ENCODE results near the gene MORN4. TPM values are rescaled to one million over a fixed set of nuclear protein-coding genes. Genes with fewer than 3 reads are reported as not detected.

Gene MORN4
- total and polyA plus RNA-seq, 9 of the 15 experiments (the other 6 are each of a cell fraction or from before 2014, with no cell fraction given): 8.3 to 23.9 (median 11.7) TPM

- TF ChIP-seq REST (IDR thresholded peaks at IDR 0.05; ENCODE audit: borderline replicate concordance) (no peak), REST (CRISPR knock-in tag; IDR thresholded peaks at IDR 0.05; ENCODE audit: low read depth) (no peak), TFE3 (CRISPR knock-in tag; IDR thresholded peaks at IDR 0.05) (no peak), RAD21 (CRISPR knock-in tag; conservative IDR thresholded peaks at IDR 0.05 in 1 of 2, IDR thresholded peaks at IDR 0.05 in 1 of 2) (no peak), ZC3H8 (IDR thresholded peaks at IDR 0.05) (no peak)
- Histone ChIP-seq H3K27me3 (ENCODE audit: control insufficient read depth in 2 of 2, insufficient read depth in 2 of 2, low read length in 2 of 2) (no peaks in the 10 kb centered on the region), H3K27ac (ENCODE audit: extremely low read depth, low read depth, low read length) (no peak overlapping the region), H3K9ac (ENCODE audit: insufficient read depth in 1 of 2, low read depth in 2 of 2, low read length in 2 of 2) (no peak overlapping the region), H3K4me3 (no peak overlapping the region), H3K9me1 (ENCODE audit: control insufficient read depth, insufficient read depth, low read length) (no peaks in the 10 kb centered on the region), H3K9me3 (replicated peaks; ENCODE audit: control insufficient read depth, insufficient read depth, low read depth, low read length) (no peaks in the 10 kb centered on the region), H3K36me3 (ENCODE audit: control insufficient read depth, insufficient read depth, low read length) (peaks cover 61% of the 10 kb centered on the region), H2AFZ (ENCODE audit: low read depth, low read length) (no peak overlapping the region), H4K20me1 (replicated peaks; ENCODE audit: control insufficient read depth, insufficient read depth, low read length) (0 out of 2 replicates have a peak, but pooled peaks cover 3% of the 10 kb centered on the region), H3K4me1 (replicated peaks in 1 of 2; ENCODE audit: control insufficient read depth in 2 of 2, insufficient read depth in 2 of 2, low read length in 2 of 2) (peaks cover 13 to 24% of the 10 kb centered on the region in 2 experiments), H3K79me2 (ENCODE audit: control insufficient read depth, insufficient read depth, low read length) (peaks cover 3% of the 10 kb centered on the region; the same call in 2 of the 3 replicates), H3K4me2 (ENCODE audit: insufficient read depth, low read length) (no peak overlapping the region)
- DNase-seq (ENCODE audit: extremely low read depth in 1 of 4, low spot score in 3 of 4) (no peak), FAIRE-seq (no peak), ATAC-seq (no peak)
- intact Hi-C loops (cut with micrococcal nuclease): no loop called here
- ChIA-PET POLR2A (interaction anchor here (0.9 kb wide), 1 partner anchor 12 kb away, joined by 5 read pairs; no protein-coding TSS in a partner anchor), CTCF (ENCODE audit: low intra/inter-chr PET ratio) (no interaction called here)
- in situ Hi-C loops (cut with MboI): no loop called here
- no TSS peak for BruUV-seq (replicated peaks)
- WGBS (ENCODE audit: insufficient coverage, low coverage, missing lambda C conversion rate): 88% methylated on average over 1 of the region's 1 CpG
These were observed 26.3 kb upstream of the MORN4 start for GRCh38 chr10:97659589-97659988.
